WTC11 (cell line): ENCODE results near the gene OXNAD1. TPM values are rescaled to one million over a fixed set of nuclear protein-coding genes. Genes with fewer than 3 reads are reported as not detected.

Experiments used
- ATAC-seq: fragments of 200-7000 bp; cut with Tn5 transposase; 2 replicates; pipeline ENCODE4 v1.10.0; 2021; ENCODE audit warnings: mild to moderate bottlenecking, moderate library complexity
- CTCF ChIA-PET: fragments of 300-600 bp; sonication (Branson Sonifier 250); formaldehyde crosslinking; loops from one replicate; lab custom pipeline; 2021; ENCODE audit warnings: antibody characterized with exemption; lab: Charles Lee
- POLR2A ChIA-PET: fragments of 350-600 bp; sonication (Branson Sonifier 250); formaldehyde crosslinking; loops from one replicate; lab custom pipeline; 2021; ENCODE audit warnings: antibody characterized with exemption; lab: Charles Lee
- DNase-seq: peaks from one replicate; pipeline ENCODE4 v3.0.0; 2021; ENCODE audit warnings: low spot score
- H3K27ac Mint-ChIP-seq: 2 replicates; pipeline ENCODE4 v1.8.0; 2021; ENCODE audit warnings: mixed read lengths
- H3K27me3 Mint-ChIP-seq: 2 replicates; pipeline ENCODE4 v1.8.0; 2021; ENCODE audit warnings: low read depth, mild to moderate bottlenecking, moderate library complexity, mixed read lengths
- H3K36me3 Mint-ChIP-seq: 2 replicates; pipeline ENCODE4 v1.8.0; 2021; ENCODE audit warnings: mixed read lengths
- H3K4me1 Mint-ChIP-seq: 2 replicates; pipeline ENCODE4 v1.8.0; 2022; ENCODE audit warnings: mixed read lengths
- H3K4me3 Mint-ChIP-seq: 2 replicates; pipeline ENCODE4 v1.8.0; 2021; ENCODE audit warnings: mild to moderate bottlenecking, moderate library complexity, mixed read lengths
- H3K9me3 Mint-ChIP-seq: 2 replicates; pipeline ENCODE4 v1.8.0; 2021; ENCODE audit warnings: mixed read lengths
- CREM ChIP-seq: sonication (generic); formaldehyde crosslinking; IDR thresholded peaks from 2 replicates; pipeline ENCODE4 v1.8.1; 2022; ENCODE audit warnings: mild to moderate bottlenecking, missing genetic modification reagents, moderate library complexity
- ELF4 ChIP-seq: sonication (generic); formaldehyde crosslinking; IDR thresholded peaks from 2 replicates; pipeline ENCODE4 v1.8.1; 2022; ENCODE audit warnings: low read depth, mild to moderate bottlenecking, moderate library complexity, missing genetic modification reagents
- ETV6 ChIP-seq: sonication (generic); formaldehyde crosslinking; IDR thresholded peaks from 2 replicates; pipeline ENCODE4 v1.8.1; 2022; ENCODE audit warnings: mild to moderate bottlenecking, missing genetic modification reagents
- GABPB1 ChIP-seq: sonication (generic); formaldehyde crosslinking; IDR thresholded peaks from 2 replicates; pipeline ENCODE4 v1.8.1; 2023; ENCODE audit warnings: mild to moderate bottlenecking, missing genetic modification reagents
- NR3C1 ChIP-seq: sonication (generic); formaldehyde crosslinking; conservative IDR thresholded peaks from 2 replicates; pipeline ENCODE4 v1.8.1; 2023; ENCODE audit warnings: low read depth, mild to moderate bottlenecking, missing genetic modification reagents
- SMAD4 ChIP-seq: sonication (generic); formaldehyde crosslinking; IDR thresholded peaks from 2 replicates; pipeline ENCODE4 v1.8.0; 2022; ENCODE audit warnings: mild to moderate bottlenecking, missing genetic modification reagents
- SOX15 ChIP-seq: fragments of 250-450 bp; sonication (Bioruptor Pico); IDR thresholded peaks from 2 replicates; pipeline ENCODE4 v1.9.0; 2021; ENCODE audit warnings: mild to moderate bottlenecking
- TP53 ChIP-seq: sonication (generic); formaldehyde crosslinking; IDR thresholded peaks from 2 replicates; pipeline ENCODE4 v1.8.1; 2023; ENCODE audit warnings: mild to moderate bottlenecking, missing genetic modification reagents
- ZNF317 ChIP-seq: sonication (generic); formaldehyde crosslinking; IDR thresholded peaks from 2 replicates; pipeline ENCODE4 v1.8.1; 2023; ENCODE audit warnings: low read depth, mild to moderate bottlenecking, moderate library complexity, missing genetic modification reagents, borderline replicate concordance
- ZNF416 ChIP-seq: fragments of 250-450 bp; sonication (Bioruptor Pico); IDR thresholded peaks from 2 replicates; pipeline ENCODE4 v1.9.0; 2021; ENCODE audit warnings: mild to moderate bottlenecking, inconsistent platforms
- total RNA-seq: library from RNA; stranded (reverse); gene quantifications from 3 replicates; pipeline ENCODE4 v1.2.3, GENCODE V29; 2021
- TF ChIP-seq, protein P1 (sequence below): sonication (generic); formaldehyde crosslinking; IDR thresholded peaks from 2 replicates; pipeline ENCODE4 v1.8.1; 2023; ENCODE audit warnings: mild to moderate bottlenecking, missing genetic modification reagents, borderline replicate concordance
- TF ChIP-seq, protein P2 (sequence below): sonication (generic); formaldehyde crosslinking; IDR thresholded peaks from 2 replicates; pipeline ENCODE4 v1.8.1; 2022; ENCODE audit warnings: mild to moderate bottlenecking, missing genetic modification reagents, moderate library complexity, borderline replicate concordance
- TF ChIP-seq, protein P3 (sequence below): fragments of 250-450 bp; sonication (Bioruptor Pico); IDR thresholded peaks from 2 replicates; pipeline ENCODE4 v1.9.0; 2021; ENCODE audit warnings: mild to moderate bottlenecking
- TF ChIP-seq, protein P4 (sequence below): sonication (generic); formaldehyde crosslinking; IDR thresholded peaks from 2 replicates; pipeline ENCODE4 v1.8.1; 2023; ENCODE audit warnings: mild to moderate bottlenecking, missing genetic modification reagents
- TF ChIP-seq, protein P5 (sequence below): sonication (generic); formaldehyde crosslinking; IDR thresholded peaks from 2 replicates; pipeline ENCODE4 v1.8.1; 2022; ENCODE audit warnings: missing genetic modification reagents, borderline replicate concordance
- TF ChIP-seq, protein P6 (sequence below): sonication (generic); formaldehyde crosslinking; IDR thresholded peaks from 2 replicates; pipeline ENCODE4 v1.8.1; 2022; ENCODE audit warnings: low read depth, mild to moderate bottlenecking, moderate library complexity, missing genetic modification reagents, borderline replicate concordance

OXNAD1 gene
- total RNA-seq, 1 experiment from 2014 or later: 21.7 TPM

DNA sequence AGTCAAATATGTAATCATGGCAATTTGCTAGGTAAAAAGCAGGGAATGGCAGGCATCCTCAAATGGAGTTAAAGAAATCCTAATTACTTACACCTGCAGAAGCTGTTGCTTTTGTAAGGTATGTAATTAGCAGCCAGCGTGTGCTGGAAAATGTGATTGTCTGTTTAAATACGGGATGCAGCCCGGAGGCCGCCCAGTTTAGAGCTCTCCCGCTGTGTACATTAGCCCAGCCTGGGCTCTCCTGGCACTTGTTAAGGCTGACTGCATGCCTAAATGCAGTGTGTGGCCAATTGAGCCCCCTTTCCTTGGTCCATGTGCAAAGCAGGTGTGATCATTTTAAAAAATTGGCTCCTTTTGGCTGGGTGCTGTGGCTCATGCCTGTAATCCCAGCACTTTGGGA, 9.3 kb upstream of the OXNAD1 start (continued):
- TF ChIP-seq, protein P1, sequence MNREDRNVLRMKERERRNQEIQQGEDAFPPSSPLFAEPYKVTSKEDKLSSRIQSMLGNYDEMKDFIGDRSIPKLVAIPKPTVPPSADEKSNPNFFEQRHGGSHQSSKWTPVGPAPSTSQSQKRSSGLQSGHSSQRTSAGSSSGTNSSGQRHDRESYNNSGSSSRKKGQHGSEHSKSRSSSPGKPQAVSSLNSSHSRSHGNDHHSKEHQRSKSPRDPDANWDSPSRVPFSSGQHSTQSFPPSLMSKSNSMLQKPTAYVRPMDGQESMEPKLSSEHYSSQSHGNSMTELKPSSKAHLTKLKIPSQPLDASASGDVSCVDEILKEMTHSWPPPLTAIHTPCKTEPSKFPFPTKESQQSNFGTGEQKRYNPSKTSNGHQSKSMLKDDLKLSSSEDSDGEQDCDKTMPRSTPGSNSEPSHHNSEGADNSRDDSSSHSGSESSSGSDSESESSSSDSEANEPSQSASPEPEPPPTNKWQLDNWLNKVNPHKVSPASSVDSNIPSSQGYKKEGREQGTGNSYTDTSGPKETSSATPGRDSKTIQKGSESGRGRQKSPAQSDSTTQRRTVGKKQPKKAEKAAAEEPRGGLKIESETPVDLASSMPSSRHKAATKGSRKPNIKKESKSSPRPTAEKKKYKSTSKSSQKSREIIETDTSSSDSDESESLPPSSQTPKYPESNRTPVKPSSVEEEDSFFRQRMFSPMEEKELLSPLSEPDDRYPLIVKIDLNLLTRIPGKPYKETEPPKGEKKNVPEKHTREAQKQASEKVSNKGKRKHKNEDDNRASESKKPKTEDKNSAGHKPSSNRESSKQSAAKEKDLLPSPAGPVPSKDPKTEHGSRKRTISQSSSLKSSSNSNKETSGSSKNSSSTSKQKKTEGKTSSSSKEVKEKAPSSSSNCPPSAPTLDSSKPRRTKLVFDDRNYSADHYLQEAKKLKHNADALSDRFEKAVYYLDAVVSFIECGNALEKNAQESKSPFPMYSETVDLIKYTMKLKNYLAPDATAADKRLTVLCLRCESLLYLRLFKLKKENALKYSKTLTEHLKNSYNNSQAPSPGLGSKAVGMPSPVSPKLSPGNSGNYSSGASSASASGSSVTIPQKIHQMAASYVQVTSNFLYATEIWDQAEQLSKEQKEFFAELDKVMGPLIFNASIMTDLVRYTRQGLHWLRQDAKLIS (CRISPR knock-in tag): no peak

DNA sequence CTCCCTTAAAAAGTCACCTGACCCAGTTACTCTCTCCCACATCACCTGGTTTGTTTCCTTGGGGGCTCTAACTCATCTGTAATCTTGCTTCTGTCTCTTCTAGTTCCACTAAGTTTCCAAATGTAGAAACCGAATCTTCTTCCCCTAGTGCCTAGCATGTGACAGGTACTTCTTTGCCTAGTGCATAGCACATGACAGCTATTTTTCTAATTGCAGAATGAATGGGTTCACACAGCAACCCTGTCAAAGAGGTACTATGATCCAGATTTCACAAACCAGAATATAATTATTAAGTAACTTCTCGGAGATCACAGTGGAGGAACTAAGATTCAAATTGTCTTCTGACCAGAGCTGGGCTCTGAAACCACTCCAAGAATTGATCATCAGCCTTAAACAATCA, 7.7 kb upstream of the OXNAD1 start:
- no peaks in the 10 kb centered on the region; the same call in 1 of the 2 replicates for H3K27me3 Mint-ChIP-seq
- ChIA-PET POLR2A (no interaction called here), CTCF (no interaction called here)
- H3K27ac Mint-ChIP-seq: no peak overlapping the region
- H3K4me1 Mint-ChIP-seq: peaks cover 27% of the 10 kb centered on the region
- TF ChIP-seq, protein P2, sequence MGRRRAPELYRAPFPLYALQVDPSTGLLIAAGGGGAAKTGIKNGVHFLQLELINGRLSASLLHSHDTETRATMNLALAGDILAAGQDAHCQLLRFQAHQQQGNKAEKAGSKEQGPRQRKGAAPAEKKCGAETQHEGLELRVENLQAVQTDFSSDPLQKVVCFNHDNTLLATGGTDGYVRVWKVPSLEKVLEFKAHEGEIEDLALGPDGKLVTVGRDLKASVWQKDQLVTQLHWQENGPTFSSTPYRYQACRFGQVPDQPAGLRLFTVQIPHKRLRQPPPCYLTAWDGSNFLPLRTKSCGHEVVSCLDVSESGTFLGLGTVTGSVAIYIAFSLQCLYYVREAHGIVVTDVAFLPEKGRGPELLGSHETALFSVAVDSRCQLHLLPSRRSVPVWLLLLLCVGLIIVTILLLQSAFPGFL (CRISPR knock-in tag): no peak
- TF ChIP-seq CREM (CRISPR knock-in tag): no peak
- no peak for TF ChIP-seq ETV6
- TF ChIP-seq, protein P3, sequence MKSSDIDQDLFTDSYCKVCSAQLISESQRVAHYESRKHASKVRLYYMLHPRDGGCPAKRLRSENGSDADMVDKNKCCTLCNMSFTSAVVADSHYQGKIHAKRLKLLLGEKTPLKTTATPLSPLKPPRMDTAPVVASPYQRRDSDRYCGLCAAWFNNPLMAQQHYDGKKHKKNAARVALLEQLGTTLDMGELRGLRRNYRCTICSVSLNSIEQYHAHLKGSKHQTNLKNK: no peak
- TF ChIP-seq, protein P1 (CRISPR knock-in tag): no peak
- TF ChIP-seq, protein P4, sequence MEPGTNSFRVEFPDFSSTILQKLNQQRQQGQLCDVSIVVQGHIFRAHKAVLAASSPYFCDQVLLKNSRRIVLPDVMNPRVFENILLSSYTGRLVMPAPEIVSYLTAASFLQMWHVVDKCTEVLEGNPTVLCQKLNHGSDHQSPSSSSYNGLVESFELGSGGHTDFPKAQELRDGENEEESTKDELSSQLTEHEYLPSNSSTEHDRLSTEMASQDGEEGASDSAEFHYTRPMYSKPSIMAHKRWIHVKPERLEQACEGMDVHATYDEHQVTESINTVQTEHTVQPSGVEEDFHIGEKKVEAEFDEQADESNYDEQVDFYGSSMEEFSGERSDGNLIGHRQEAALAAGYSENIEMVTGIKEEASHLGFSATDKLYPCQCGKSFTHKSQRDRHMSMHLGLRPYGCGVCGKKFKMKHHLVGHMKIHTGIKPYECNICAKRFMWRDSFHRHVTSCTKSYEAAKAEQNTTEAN (CRISPR knock-in tag): no peak
- no peak for TF ChIP-seq GABPB1 (CRISPR knock-in tag)
- DNase-seq: no peak
- ATAC-seq: no peak
- peaks cover 6% of the 10 kb centered on the region for H3K36me3 Mint-ChIP-seq
- H3K4me3 Mint-ChIP-seq: no peak overlapping the region
- H3K9me3 Mint-ChIP-seq: no peaks in the 10 kb centered on the region

DNA sequence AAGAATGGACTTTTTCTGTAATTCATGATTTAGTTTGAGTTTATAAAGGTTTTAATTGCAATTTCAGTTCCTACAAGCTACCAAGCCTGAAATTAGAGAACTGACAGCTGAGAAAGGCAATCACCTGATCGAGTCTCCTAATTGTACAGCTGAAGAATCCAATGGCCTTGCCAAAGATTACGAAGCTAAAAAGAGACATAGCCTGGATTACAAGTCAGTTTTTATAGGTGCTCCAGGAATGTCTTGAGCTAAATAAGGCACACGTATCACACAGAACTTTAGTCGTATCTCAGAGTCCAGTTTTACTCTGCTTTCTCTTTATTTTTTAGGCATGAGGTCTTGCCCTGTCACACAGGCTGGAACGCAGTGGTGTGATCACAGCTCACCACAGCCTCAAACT, 6.8 kb upstream of the OXNAD1 start:
- ATAC-seq (no peak), DNase-seq (no peak)
- H3K36me3 Mint-ChIP-seq: peaks cover 6% of the 10 kb centered on the region
- H3K4me1 Mint-ChIP-seq: peaks cover 27% of the 10 kb centered on the region
- ChIA-PET POLR2A (no interaction called here), CTCF (interaction anchor here (1.4 kb wide), 1 partner anchor 10 kb away, joined by 4 read pairs; no protein-coding TSS in a partner anchor)
- H3K9me3 Mint-ChIP-seq: no peaks in the 10 kb centered on the region
- H3K27me3 Mint-ChIP-seq: no peaks in the 10 kb centered on the region
- H3K27ac Mint-ChIP-seq: no peak overlapping the region
- H3K4me3 Mint-ChIP-seq: no peak overlapping the region
- TF ChIP-seq ZNF317 (CRISPR knock-in tag) (no peak), NR3C1 (CRISPR knock-in tag) (no peak), SMAD4 (CRISPR knock-in tag) (no peak), ZNF416 (CRISPR knock-in tag) (no peak), ELF4 (CRISPR knock-in tag) (no peak), SOX15 (CRISPR knock-in tag) (no peak), TP53 (CRISPR knock-in tag) (no peak)
- TF ChIP-seq, protein P5, sequence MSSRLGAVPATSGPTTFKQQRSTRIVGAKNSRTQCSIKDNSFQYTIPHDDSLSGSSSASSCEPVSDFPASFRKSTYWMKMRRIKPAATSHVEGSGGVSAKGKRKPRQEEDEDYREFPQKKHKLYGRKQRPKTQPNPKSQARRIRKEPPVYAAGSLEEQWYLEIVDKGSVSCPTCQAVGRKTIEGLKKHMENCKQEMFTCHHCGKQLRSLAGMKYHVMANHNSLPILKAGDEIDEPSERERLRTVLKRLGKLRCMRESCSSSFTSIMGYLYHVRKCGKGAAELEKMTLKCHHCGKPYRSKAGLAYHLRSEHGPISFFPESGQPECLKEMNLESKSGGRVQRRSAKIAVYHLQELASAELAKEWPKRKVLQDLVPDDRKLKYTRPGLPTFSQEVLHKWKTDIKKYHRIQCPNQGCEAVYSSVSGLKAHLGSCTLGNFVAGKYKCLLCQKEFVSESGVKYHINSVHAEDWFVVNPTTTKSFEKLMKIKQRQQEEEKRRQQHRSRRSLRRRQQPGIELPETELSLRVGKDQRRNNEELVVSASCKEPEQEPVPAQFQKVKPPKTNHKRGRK (CRISPR knock-in tag): no peak
- TF ChIP-seq, protein P6, sequence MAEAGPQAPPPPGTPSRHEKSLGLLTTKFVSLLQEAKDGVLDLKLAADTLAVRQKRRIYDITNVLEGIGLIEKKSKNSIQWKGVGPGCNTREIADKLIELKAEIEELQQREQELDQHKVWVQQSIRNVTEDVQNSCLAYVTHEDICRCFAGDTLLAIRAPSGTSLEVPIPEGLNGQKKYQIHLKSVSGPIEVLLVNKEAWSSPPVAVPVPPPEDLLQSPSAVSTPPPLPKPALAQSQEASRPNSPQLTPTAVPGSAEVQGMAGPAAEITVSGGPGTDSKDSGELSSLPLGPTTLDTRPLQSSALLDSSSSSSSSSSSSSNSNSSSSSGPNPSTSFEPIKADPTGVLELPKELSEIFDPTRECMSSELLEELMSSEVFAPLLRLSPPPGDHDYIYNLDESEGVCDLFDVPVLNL: no peak
- TF ChIP-seq, protein P4 (CRISPR knock-in tag): no peak
